HG03565 (cell line): ENCODE data around the gene GIGYF2.

ENCODE experiments used
- ATAC-seq: cut with Tn5 transposase; IDR thresholded peaks from one replicate; pipeline ENCODE4 v1.9.1; 2021; ENCODE audit warnings: mild to moderate bottlenecking, moderate library complexity; ENCODE audit not compliant: unreplicated experiment

GIGYF2 gene

GRCh38 chr2:232860593-232861241 is 163.6 kb downstream of the GIGYF2 start:
- no peak for ATAC-seq

DNA sequence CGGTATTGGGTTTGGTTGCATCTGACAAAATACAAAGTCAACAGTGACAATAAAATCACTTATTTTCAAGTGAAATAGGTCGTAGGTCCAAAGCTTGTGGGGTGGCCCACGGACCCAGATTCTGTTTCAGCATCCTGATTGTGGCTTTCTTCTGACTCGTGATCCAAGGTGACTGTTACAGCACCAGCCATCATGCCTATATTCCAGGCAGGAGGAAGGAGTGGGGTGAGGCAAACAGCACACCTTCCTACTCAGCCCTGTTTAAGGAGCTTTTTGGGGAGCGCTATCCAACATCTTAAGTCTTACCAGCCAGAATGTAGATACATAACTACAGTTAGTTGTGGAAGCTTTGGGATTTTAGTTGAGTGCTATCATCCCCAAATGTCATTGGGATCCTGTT is 164.2 kb downstream of the GIGYF2 start:
- ATAC-seq, result no peak

DNA sequence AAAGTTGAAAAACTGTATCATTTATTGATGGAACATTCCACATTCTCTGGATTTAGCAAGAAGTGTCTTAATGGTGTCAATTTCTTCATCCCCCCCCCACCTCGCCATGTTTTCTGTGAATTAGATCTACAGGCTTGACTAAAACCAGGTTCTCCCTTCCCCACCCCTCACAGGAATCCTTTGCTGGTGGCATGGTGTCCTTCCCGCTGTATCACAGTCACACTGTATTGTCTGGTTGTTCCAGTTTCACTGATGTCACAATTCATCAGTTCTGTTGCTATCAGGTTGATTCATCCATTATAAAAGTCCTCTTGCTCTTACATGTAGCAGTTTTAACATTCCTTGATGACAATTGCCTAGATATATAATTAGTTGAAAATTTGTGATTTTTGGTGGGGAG is 166.9 kb downstream of the GIGYF2 start:
- ATAC-seq, result no peak

DNA sequence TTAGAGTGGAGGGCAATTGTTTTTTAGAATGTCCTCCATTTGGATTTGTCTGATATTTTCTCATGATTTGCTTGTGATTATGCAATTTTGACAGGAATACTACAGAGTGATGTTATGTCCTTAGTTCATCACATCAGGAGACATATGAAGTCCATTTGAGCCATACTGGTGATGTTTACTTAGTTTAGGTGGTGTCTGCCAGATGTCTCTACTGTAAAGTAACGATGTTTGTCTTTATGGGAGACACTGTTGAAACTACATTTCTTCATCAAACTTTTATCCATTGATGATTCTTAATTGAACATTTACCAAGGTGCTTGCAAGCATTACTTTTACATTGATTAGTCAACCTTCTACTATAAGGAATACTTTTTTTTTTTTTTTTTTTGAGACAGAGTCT is 168.0 kb downstream of the GIGYF2 start:
- ATAC-seq, result no peak

GRCh38 chr2:232866104-232866503 is 169.0 kb downstream of the GIGYF2 start:
- no peak for ATAC-seq

DNA sequence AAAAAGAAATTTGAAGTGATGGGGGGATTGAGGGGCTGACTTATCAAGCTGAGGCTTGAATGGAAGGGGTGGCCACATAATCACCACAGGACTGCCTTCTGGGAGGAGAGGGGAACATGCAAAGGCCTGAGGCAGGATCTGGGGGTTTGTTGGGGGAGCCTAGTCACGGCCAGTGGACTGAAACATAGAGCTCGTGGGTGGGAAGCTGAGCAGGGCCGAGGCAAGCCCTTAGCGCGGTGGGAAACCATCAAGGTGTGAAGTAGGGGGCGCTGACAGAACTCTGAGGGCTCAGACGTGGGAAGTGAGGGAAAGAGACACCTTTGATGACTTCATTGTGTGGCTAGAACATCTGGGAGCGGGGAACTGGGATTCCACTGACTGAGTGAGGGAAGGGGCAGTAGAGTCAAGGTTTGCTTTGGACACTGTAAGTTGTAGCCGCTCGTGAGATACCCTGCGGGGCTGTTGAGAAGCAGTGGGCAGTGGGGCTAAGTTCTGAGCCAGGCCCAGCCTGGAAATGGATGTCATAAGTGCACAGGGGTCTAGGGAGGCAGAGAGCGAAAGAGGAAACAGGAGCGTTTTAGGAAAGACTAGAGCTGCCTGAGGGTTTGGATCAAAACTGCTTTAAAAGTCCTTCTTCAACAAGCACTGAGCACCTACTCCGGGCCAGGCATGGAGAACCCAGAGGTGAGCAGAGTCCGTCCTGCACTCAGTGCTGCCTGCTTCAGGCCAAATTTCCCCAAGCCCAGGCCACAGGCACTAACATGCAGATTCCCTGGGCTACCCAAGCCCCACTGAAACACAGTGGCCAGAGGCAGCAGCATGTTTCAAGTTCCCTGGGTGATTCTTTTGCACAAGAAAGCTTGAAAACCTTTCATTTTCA is 172.2 kb downstream of the GIGYF2 start:
- ATAC-seq, result no peak

- no peak for ATAC-seq
Measured at GRCh38 chr2:232870018-232870765, 173.1 kb downstream of the GIGYF2 start, which contains the start of gene SNORC. SNORC (plus strand) TSS chr2:232870264; CDS start chr2:232870342, 78 bp downstream.

GRCh38 chr2:232870766-232871371 is 173.7 kb downstream of the GIGYF2 start:
- ATAC-seq, result no peak

DNA sequence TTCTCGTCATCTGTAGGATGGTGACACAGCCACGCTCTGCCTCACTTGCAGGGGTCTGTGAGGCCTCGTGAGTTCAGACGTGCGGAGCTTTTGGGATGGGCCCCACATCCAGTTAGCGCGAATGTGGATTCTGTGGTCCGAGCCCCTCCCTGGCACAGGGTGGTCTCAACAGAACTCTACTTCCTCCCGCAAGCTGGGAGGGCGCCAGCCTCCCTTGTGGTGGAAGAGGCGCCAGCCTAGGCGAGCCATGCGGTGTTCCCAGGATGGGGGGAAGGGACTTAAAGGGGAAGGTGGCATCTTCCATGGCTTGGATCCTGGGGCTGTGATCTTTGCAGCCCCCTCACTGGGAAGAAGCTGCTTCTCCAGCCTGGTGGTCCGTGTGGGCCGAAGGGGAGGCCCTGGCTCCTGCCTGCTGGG is 174.3 kb downstream of the GIGYF2 start:
- ATAC-seq, result no peak

- ATAC-seq, result no peak
Measured at GRCh38 chr2:232871835-232872736, 175.0 kb downstream of the GIGYF2 start.

GRCh38 chr2:232872826-232873225 is 175.7 kb downstream of the GIGYF2 start:
- ATAC-seq, result no peak

GRCh38 chr2:232873292-232873908 is 176.3 kb downstream of the GIGYF2 start:
- no peak for ATAC-seq

GRCh38 chr2:232873909-232874641 is 176.9 kb downstream of the GIGYF2 start:
- no peak for ATAC-seq

- ATAC-seq, result no peak
Measured at GRCh38 chr2:232874677-232875223, 177.6 kb downstream of the GIGYF2 start.

DNA sequence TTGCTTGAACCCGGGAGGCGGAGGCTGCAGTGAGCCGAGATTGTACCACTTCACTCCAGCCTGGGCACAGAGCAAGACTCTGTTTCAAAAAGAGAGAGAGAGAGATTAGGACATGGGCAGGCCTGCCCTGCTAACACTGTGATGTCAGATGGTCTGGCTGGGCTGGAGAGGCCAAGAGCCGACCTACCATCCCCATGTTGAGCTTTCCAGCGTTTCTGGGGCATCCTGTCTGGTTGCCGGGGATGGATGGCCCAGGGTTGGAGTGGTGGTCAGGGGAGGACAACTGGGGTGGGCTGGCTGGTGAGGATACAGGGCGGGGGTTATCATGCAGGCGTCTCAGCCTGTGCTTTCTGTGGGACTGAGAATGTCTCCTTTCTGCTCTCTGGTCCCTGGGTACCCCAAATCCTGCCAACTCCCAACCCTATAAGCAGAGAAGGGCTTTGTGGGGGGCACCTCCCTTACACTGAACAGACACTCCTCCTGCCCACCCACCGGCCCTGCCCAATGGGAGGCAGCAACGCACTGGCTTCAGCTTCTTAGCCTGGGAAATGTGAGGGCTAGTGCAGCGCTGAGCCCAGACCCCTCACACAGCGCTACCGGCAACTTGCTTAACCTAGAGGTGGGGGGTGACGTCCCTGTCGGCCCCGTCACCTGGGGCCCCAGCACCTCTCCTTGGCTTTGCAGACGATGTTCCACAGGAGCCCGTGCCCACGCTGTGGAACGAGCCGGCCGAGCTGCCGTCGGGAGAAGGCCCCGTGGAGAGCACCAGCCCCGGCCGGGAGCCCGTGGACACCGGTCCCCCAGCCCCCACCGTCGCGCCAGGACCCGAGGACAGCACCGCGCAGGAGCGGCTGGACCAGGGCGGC is 178.4 kb downstream of the GIGYF2 start:
- no peak for ATAC-seq

- no peak for ATAC-seq
Measured at GRCh38 chr2:232876161-232876977, 179.2 kb downstream of the GIGYF2 start.

- no peak for ATAC-seq
Measured at GRCh38 chr2:232876978-232877441, 179.9 kb downstream of the GIGYF2 start.
